Left lobe of liver (tissue), 2 donors: ENCODE results near the gene RPS14. TPM values are rescaled to one million over a fixed set of nuclear protein-coding genes. Genes with fewer than 3 reads are reported as not detected.
A peak's percentile ranks its signal among the peaks of the same experiment; 100 is the strongest.

Source experiments
- ATAC-seq: fragments of 200-7000 bp; cut with Tn5 transposase; one replicate; pipeline ENCODE4 v1.9.1; 2020; ENCODE audit warnings: mild to moderate bottlenecking, moderate library complexity
- DNase-seq: peaks from one replicate; pipeline ENCODE4 v3.0.0-alpha.2; 2020; ENCODE audit warnings: low spot score
- total RNA-seq: library from RNA; stranded (reverse); gene quantifications from one replicate; pipeline ENCODE4 v1.2.1, GENCODE V29; 2021
- donor health status: DM: no; HTN: no; CAD: no; lungs with moderate emphysema.
- donor health status: DM: no; HTN: yes; CAD: no.

Gene RPS14
- total RNA-seq, 1 donor from 2014 or later, result 660 TPM

- ATAC-seq (no peak), DNase-seq (no peak)
Measured at GRCh38 chr5:150402229-150402773, 47.2 kb downstream of the RPS14 start.

GRCh38 chr5:150401376-150402228 is 47.9 kb downstream of the RPS14 start:
- ATAC-seq (no peak), DNase-seq (no peak)

GRCh38 chr5:150401076-150401375 is 48.5 kb downstream of the RPS14 start:
- ATAC-seq (no peak), DNase-seq (no peak)

GRCh38 chr5:150400316-150401075 is 49.0 kb downstream of the RPS14 start:
- DNase-seq, result no peak
- no peak for ATAC-seq

GRCh38 chr5:150399524-150400211 is 49.9 kb downstream of the RPS14 start:
- ATAC-seq (no peak), DNase-seq (no peak)

- no peak for DNase-seq
- ATAC-seq, result peak; percentile 18
Measured at GRCh38 chr5:150398722-150399523, 50.6 kb downstream of the RPS14 start.

GRCh38 chr5:150397782-150398721 is 51.5 kb downstream of the RPS14 start:
- DNase-seq, result no peak
- ATAC-seq, result no peak

- no peak for DNase-seq
- no peak for ATAC-seq
Measured at GRCh38 chr5:150397146-150397781, 52.3 kb downstream of the RPS14 start.

- no peak for DNase-seq
Measured at GRCh38 chr5:150396267-150396666, 53.3 kb downstream of the RPS14 start.

GRCh38 chr5:150395688-150395975 is 53.9 kb downstream of the RPS14 start:
- DNase-seq (no peak), ATAC-seq (no peak)

More at GRCh38 chr5:150396267-150396666, 53.3 kb downstream of the RPS14 start:
- ATAC-seq, result no peak

- DNase-seq, result no peak
- ATAC-seq, result no peak
Measured at GRCh38 chr5:150394912-150395687, 54.4 kb downstream of the RPS14 start.

GRCh38 chr5:150394131-150394530 is 55.4 kb downstream of the RPS14 start:
- no peak for ATAC-seq
- DNase-seq, result no peak

GRCh38 chr5:150393096-150393645 is 56.4 kb downstream of the RPS14 start:
- no peak for ATAC-seq
- no peak for DNase-seq

GRCh38 chr5:150392680-150393079 is 56.9 kb downstream of the RPS14 start:
- ATAC-seq (no peak), DNase-seq (no peak)
